H9 (cell line): Measurements from ENCODE around the gene DCAF6. TPM values are rescaled to one million over a fixed set of nuclear protein-coding genes. Genes with fewer than 3 reads are reported as not detected.

ENCODE experiments used
- DNase-seq: peaks from one replicate; pipeline ENCODE4 v3.0.0-alpha.2; 2017
- H2AFZ ChIP-seq: one replicate; pipeline ENCODE4 v1.6.1; 2013; ENCODE audit warnings: mild to moderate bottlenecking, low read length, control low read depth, moderate library complexity
- H2AK5ac ChIP-seq: 2 replicates; pipeline ENCODE4 v1.6.1; 2013; ENCODE audit warnings: low read length, control low read depth, mixed read lengths; ENCODE audit not compliant: insufficient read length
- H2BK120ac ChIP-seq: one replicate; pipeline ENCODE4 v1.6.1; 2013; ENCODE audit warnings: low read depth, mild to moderate bottlenecking, low read length, control low read depth, inconsistent platforms; ENCODE audit not compliant: poor library complexity, severe bottlenecking
- H2BK12ac ChIP-seq: 2 replicates; pipeline ENCODE4 v1.6.1; 2013; ENCODE audit warnings: low read length, control low read depth, mixed read lengths, low read depth; ENCODE audit not compliant: insufficient read length
- H2BK15ac ChIP-seq: 2 replicates; pipeline ENCODE4 v1.6.1; 2013; ENCODE audit warnings: low read depth, low read length, control low read depth
- H2BK20ac ChIP-seq: one replicate; pipeline ENCODE4 v1.6.1; 2013; ENCODE audit warnings: low read depth, mild to moderate bottlenecking, low read length, control low read depth, inconsistent platforms; ENCODE audit not compliant: poor library complexity, severe bottlenecking
- H2BK5ac ChIP-seq: 2 replicates; pipeline ENCODE4 v1.6.1; 2013; ENCODE audit warnings: low read length, control low read depth, mixed read lengths; ENCODE audit not compliant: insufficient read length
- H3K14ac ChIP-seq: 2 replicates; pipeline ENCODE4 v1.6.1; 2013; ENCODE audit warnings: low read length, control low read depth; ENCODE audit not compliant: insufficient read depth
- H3K18ac ChIP-seq: 2 replicates; pipeline ENCODE4 v1.6.1; 2013; ENCODE audit warnings: low read depth, mild to moderate bottlenecking, mixed read lengths, low read length, control low read depth; ENCODE audit not compliant: insufficient read length
- H3K23ac ChIP-seq: 2 replicates; pipeline ENCODE4 v1.6.1; 2013; ENCODE audit warnings: low read length, control low read depth, mixed read lengths, low read depth; ENCODE audit not compliant: insufficient read length
- H3K23me2 ChIP-seq: 2 replicates; pipeline ENCODE4 v1.6.1; 2013; ENCODE audit warnings: low read depth, mild to moderate bottlenecking, mixed read lengths, low read length, control low read depth; ENCODE audit not compliant: insufficient read length, poor library complexity, severe bottlenecking
- H3K27ac ChIP-seq: 2 replicates; pipeline ENCODE4 v1.5.1; 2013; ENCODE audit warnings: low read length, control low read depth, mixed read lengths, low read depth; ENCODE audit not compliant: insufficient read length
- H3K27me3 ChIP-seq: 2 replicates; pipeline ENCODE4 v1.6.1; 2013; ENCODE audit warnings: low read length, control low read depth, inconsistent platforms; ENCODE audit not compliant: insufficient read depth
- H3K4ac ChIP-seq: 2 replicates; pipeline ENCODE4 v1.6.1; 2013; ENCODE audit warnings: low read depth, mild to moderate bottlenecking, control low read depth, inconsistent platforms, low read length, moderate library complexity
- H3K4me1 ChIP-seq: 2 replicates; pipeline ENCODE4 v1.6.1; 2013; ENCODE audit warnings: low read length, control low read depth, inconsistent platforms; ENCODE audit not compliant: insufficient read depth
- H3K4me2 ChIP-seq: 2 replicates; pipeline ENCODE4 v1.6.1; 2013; ENCODE audit warnings: low read length, control low read depth, mixed read lengths; ENCODE audit not compliant: insufficient read length, insufficient read depth
- H3K56ac ChIP-seq: 2 replicates; pipeline ENCODE4 v1.6.1; 2013; ENCODE audit warnings: low read depth, mild to moderate bottlenecking, mixed read lengths, low read length, control low read depth; ENCODE audit not compliant: insufficient read length
- H3K79me1 ChIP-seq: 2 replicates; pipeline ENCODE4 v1.6.1; 2013; ENCODE audit warnings: low read depth, mild to moderate bottlenecking, moderate library complexity, low read length, control low read depth, inconsistent platforms; ENCODE audit not compliant: insufficient read depth, poor library complexity, severe bottlenecking
- H3K79me2 ChIP-seq: 2 replicates; pipeline ENCODE4 v1.6.1; 2013; ENCODE audit warnings: low read length, control low read depth, inconsistent platforms; ENCODE audit not compliant: insufficient read depth
- H3K9ac ChIP-seq: 2 replicates; pipeline ENCODE4 v1.6.1; 2013; ENCODE audit warnings: low read length, control low read depth, mixed read lengths; ENCODE audit not compliant: insufficient read length; ENCODE audit errors: extremely low read depth
- H3K9me3 ChIP-seq: one replicate; pipeline ENCODE4 v1.6.1; 2013; ENCODE audit warnings: low read depth, low read length, inconsistent platforms; ENCODE audit not compliant: control insufficient read depth
- H3T11ph ChIP-seq: one replicate; pipeline ENCODE4 v1.6.1; 2013; ENCODE audit warnings: mild to moderate bottlenecking, low read length, control low read depth, inconsistent platforms
- H4K20me1 ChIP-seq: one replicate; pipeline ENCODE4 v1.6.1; 2013; ENCODE audit not compliant: control insufficient read depth, insufficient read length, insufficient read depth
- H4K5ac ChIP-seq: 2 replicates; pipeline ENCODE4 v1.6.1; 2013; ENCODE audit warnings: low read depth, mild to moderate bottlenecking, mixed read lengths, low read length, control low read depth; ENCODE audit not compliant: insufficient read length
- H4K8ac ChIP-seq: replicated peaks from 2 replicates; pipeline ENCODE4 v1.6.1; 2013; ENCODE audit warnings: low read length, control low read depth, mixed read lengths, low read depth; ENCODE audit not compliant: insufficient read length
- H4K91ac ChIP-seq: 2 replicates; pipeline ENCODE4 v1.6.1; 2013; ENCODE audit warnings: low read depth, mild to moderate bottlenecking, moderate library complexity, mixed read lengths, low read length, control low read depth; ENCODE audit not compliant: insufficient read length
- H3K27ac Mint-ChIP-seq, 3 experiments: 2 replicates in 2 of 3; 3 replicates in 1 of 3; pipeline ENCODE4 v1.8.0; 2020 to 2021; ENCODE audit warnings: mixed read lengths in 3 of 3, mild to moderate bottlenecking in 1 of 3, moderate library complexity in 1 of 3
- H3K27me3 Mint-ChIP-seq: 2 replicates; pipeline ENCODE4 v1.8.0; 2021; ENCODE audit warnings: low read depth, mild to moderate bottlenecking, moderate library complexity, mixed read lengths
- H3K36me3 Mint-ChIP-seq, 3 experiments: 2 replicates in 2 of 3; 3 replicates in 1 of 3; pipeline ENCODE4 v1.8.0; 2020 to 2021; ENCODE audit warnings: low read depth in 3 of 3, mixed read lengths in 3 of 3; ENCODE audit not compliant: insufficient read depth in 1 of 3
- H3K4me1 Mint-ChIP-seq, 2 experiments: 2 replicates each; pipeline ENCODE4 v1.8.0; 2020; ENCODE audit warnings: mixed read lengths in 2 of 2
- H3K4me3 Mint-ChIP-seq, 2 experiments: 2 replicates in 1 of 2; 3 replicates in 1 of 2; pipeline ENCODE4 v1.8.0; 2020 to 2021; ENCODE audit warnings: mild to moderate bottlenecking in 2 of 2, mixed read lengths in 2 of 2, moderate library complexity in 1 of 2
- H3K9me3 Mint-ChIP-seq, 2 experiments: 2 replicates in 1 of 2; 3 replicates in 1 of 2; pipeline ENCODE4 v1.8.0; 2020; ENCODE audit warnings: mild to moderate bottlenecking in 2 of 2, mixed read lengths in 2 of 2, moderate library complexity in 1 of 2
- CTCF ChIP-seq: fragments of 200-600 bp; sonication (generic); conservative IDR thresholded peaks from 3 replicates; pipeline ENCODE4 v1.8.0; 2021; ENCODE audit warnings: antibody characterized with exemption, mild to moderate bottlenecking
- WGBS: extraction: QIAGEN DNeasy Blood & Tissue Kit; methylation state at CpG from one replicate; pipeline ENCODE4 v1.1.7; 2013; ENCODE audit warnings: missing lambda C conversion rate, low lambda C conversion rate, mixed read lengths; ENCODE audit not compliant: insufficient read length; ENCODE audit errors: extremely low coverage; 5-methylcytosine and 5-hydroxymethylcytosine counted together
- total RNA-seq: library from RNA; stranded (reverse); gene quantifications from 2 replicates; pipeline ENCODE4 v1.2.1, GENCODE V29; 2021

The DCAF6 gene
- total RNA-seq, 1 experiment from 2014 or later: 16.0 TPM

GRCh38 chr1:168100315-168101002 is 164.0 kb downstream of the DCAF6 start:
- no peak overlapping the region for H3K14ac ChIP-seq
- Mint-ChIP-seq H3K4me3 (no peak overlapping the region), H3K27me3 (no peaks in the 10 kb centered on the region), H3K27ac (no peak overlapping the region), H3K9me3 (no peaks in the 10 kb centered on the region), H3K4me1 (no peaks in the 10 kb centered on the region; a peak in 1 of 4 replicates), H3K36me3 (peaks cover 6 to 34% (median 7%) of the 10 kb centered on the region in 3 experiments; a peak in 6 of 7 replicates)
- no peak overlapping the region for H2BK12ac ChIP-seq
- no peak overlapping the region for H3K23ac ChIP-seq
- H3K18ac ChIP-seq: no peak overlapping the region
- no peak overlapping the region for H2AFZ ChIP-seq
- H2AK5ac ChIP-seq: no peak overlapping the region
- DNase-seq: no peak
- no peak overlapping the region for H3K4ac ChIP-seq
- no peak overlapping the region for H3K56ac ChIP-seq
- no peak overlapping the region for H2BK120ac ChIP-seq
- H3K79me2 ChIP-seq: no peaks in the 10 kb centered on the region
- H3K79me1 ChIP-seq: no peaks in the 10 kb centered on the region
- H4K5ac ChIP-seq: no peak overlapping the region
- no peaks in the 10 kb centered on the region for H3K27me3 ChIP-seq
- no peak overlapping the region for H3K9ac ChIP-seq
- H3K27ac ChIP-seq: no peak overlapping the region
- H3K4me1 ChIP-seq: no peaks in the 10 kb centered on the region
- no peaks in the 10 kb centered on the region for H3K23me2 ChIP-seq
- no peak for TF ChIP-seq CTCF
- no peak overlapping the region for H2BK15ac ChIP-seq
- no peaks in the 10 kb centered on the region for H3K9me3 ChIP-seq
- H4K20me1 ChIP-seq: no peaks in the 10 kb centered on the region
- no peak overlapping the region for H4K8ac ChIP-seq
- no CpG with 5 or more reads among the region's 7 CpGs for WGBS
- H3K4me2 ChIP-seq: no peak overlapping the region
- H3T11ph ChIP-seq: no peak overlapping the region
- no peak overlapping the region for H4K91ac ChIP-seq
- no peak overlapping the region for H2BK20ac ChIP-seq
- no peak overlapping the region for H2BK5ac ChIP-seq
